OCI-LY1 (cell line): ENCODE results near the gene P2RX6.

ENCODE experiments used
- H2AFZ ChIP-seq: fragments of 200-600 bp; sonication (generic), shearing (Covaris generic); 2 replicates; pipeline ENCODE4 v1.6.0; 2014; ENCODE audit warnings: antibody characterized with exemption, mild to moderate bottlenecking, low read length
- H3F3A ChIP-seq: fragments of 200-600 bp; sonication (generic), shearing (Covaris generic); 2 replicates; pipeline ENCODE4 v1.6.0; 2014; ENCODE audit warnings: mild to moderate bottlenecking, antibody characterized with exemption, low read length, moderate library complexity; ENCODE audit not compliant: insufficient read depth
- H3K27ac ChIP-seq: fragments of 200-600 bp; sonication (generic); 2 replicates; pipeline ENCODE4 v1.5.1; 2014; ENCODE audit warnings: low read length, mixed run types, mild to moderate bottlenecking, low read depth; ENCODE audit not compliant: poor library complexity, severe bottlenecking
- H3K27me3 ChIP-seq: fragments of 200-600 bp; sonication (generic); 2 replicates; pipeline ENCODE4 v1.6.0; 2014; ENCODE audit warnings: antibody characterized with exemption, mild to moderate bottlenecking, low read length, moderate library complexity; ENCODE audit not compliant: insufficient read depth
- H3K36me3 ChIP-seq: fragments of 200-600 bp; sonication (generic); 2 replicates; pipeline ENCODE4 v1.6.1; 2014; ENCODE audit warnings: mild to moderate bottlenecking, antibody characterized with exemption, low read length, moderate library complexity, mixed read lengths; ENCODE audit not compliant: insufficient read depth
- H3K4me1 ChIP-seq: fragments of 200-600 bp; sonication (generic); 2 replicates; pipeline ENCODE4 v1.5.1; 2014; ENCODE audit warnings: mild to moderate bottlenecking, low read length, moderate library complexity; ENCODE audit not compliant: insufficient read depth, severe bottlenecking
- H3K4me2 ChIP-seq: fragments of 200-600 bp; sonication (generic), shearing (Covaris generic); 2 replicates; pipeline ENCODE4 v1.6.1; 2014; ENCODE audit warnings: low read length
- H3K4me3 ChIP-seq: fragments of 200-600 bp; sonication (generic); 2 replicates; pipeline ENCODE4 v1.5.1; 2014; ENCODE audit warnings: low read length, low read depth, mild to moderate bottlenecking, mixed read lengths; ENCODE audit not compliant: poor library complexity, severe bottlenecking
- H3K79me2 ChIP-seq: fragments of 200-600 bp; shearing (Covaris generic); 2 replicates; pipeline ENCODE4 v1.6.1; 2016; ENCODE audit warnings: mixed run types, low read length, mixed read lengths; ENCODE audit not compliant: insufficient read depth
- H3K9ac ChIP-seq: fragments of 200-600 bp; sonication (generic), shearing (Covaris generic); 2 replicates; pipeline ENCODE4 v1.6.1; 2014; ENCODE audit warnings: mild to moderate bottlenecking, low read length, mixed read lengths
- H3K9me2 ChIP-seq: fragments of 200-600 bp; sonication (generic), shearing (Covaris generic); 2 replicates; pipeline ENCODE4 v1.6.1; 2014; ENCODE audit warnings: low read depth, mild to moderate bottlenecking, low read length, mixed read lengths
- H3K9me3 ChIP-seq: fragments of 200-600 bp; shearing (Covaris generic); 2 replicates; pipeline ENCODE4 v1.6.1; 2014; ENCODE audit warnings: low read length, mixed read lengths
- H4K20me1 ChIP-seq: fragments of 200-600 bp; sonication (generic), shearing (Covaris generic); 2 replicates; pipeline ENCODE4 v1.6.0; 2016; ENCODE audit warnings: mild to moderate bottlenecking, low read length; ENCODE audit not compliant: insufficient read depth
- EZH2 ChIP-seq: fragments of 200-600 bp; sonication (generic), shearing (Covaris generic); IDR thresholded peaks from 2 replicates; pipeline ENCODE4 v1.8.0; 2017; ENCODE audit warnings: borderline replicate concordance, mixed run types, mild to moderate bottlenecking, antibody characterized with exemption, low read length, moderate library complexity, mixed read lengths
- TF ChIP-seq, protein P1 (sequence below): fragments of 200-600 bp; sonication (generic), shearing (Covaris generic); IDR thresholded peaks from 2 replicates; pipeline ENCODE4 v1.5.1; 2017; ENCODE audit warnings: mild to moderate bottlenecking, antibody characterized with exemption, low read length, moderate library complexity, mixed read lengths

P2RX6 gene

GRCh38 chr22:21030621-21031544 lies 15.9 kb downstream of the P2RX6 start:
- H3K27ac ChIP-seq: no peak overlapping the region
- H2AFZ ChIP-seq: no peak overlapping the region
- no peak overlapping the region for H3K4me3 ChIP-seq
- H3K36me3 ChIP-seq: no peaks in the 10 kb centered on the region
- H3K9me2 ChIP-seq: no peaks in the 10 kb centered on the region
- no peaks in the 10 kb centered on the region for H3F3A ChIP-seq
- no peaks in the 10 kb centered on the region for H3K9me3 ChIP-seq
- H3K4me1 ChIP-seq: no peaks in the 10 kb centered on the region
- H3K4me2 ChIP-seq: no peak overlapping the region
- H3K27me3 ChIP-seq: 0 out of 2 replicates have a peak, but pooled peaks cover 6% of the 10 kb centered on the region
- H4K20me1 ChIP-seq: no peaks in the 10 kb centered on the region
- H3K79me2 ChIP-seq: no peaks in the 10 kb centered on the region
- TF ChIP-seq, protein P1, sequence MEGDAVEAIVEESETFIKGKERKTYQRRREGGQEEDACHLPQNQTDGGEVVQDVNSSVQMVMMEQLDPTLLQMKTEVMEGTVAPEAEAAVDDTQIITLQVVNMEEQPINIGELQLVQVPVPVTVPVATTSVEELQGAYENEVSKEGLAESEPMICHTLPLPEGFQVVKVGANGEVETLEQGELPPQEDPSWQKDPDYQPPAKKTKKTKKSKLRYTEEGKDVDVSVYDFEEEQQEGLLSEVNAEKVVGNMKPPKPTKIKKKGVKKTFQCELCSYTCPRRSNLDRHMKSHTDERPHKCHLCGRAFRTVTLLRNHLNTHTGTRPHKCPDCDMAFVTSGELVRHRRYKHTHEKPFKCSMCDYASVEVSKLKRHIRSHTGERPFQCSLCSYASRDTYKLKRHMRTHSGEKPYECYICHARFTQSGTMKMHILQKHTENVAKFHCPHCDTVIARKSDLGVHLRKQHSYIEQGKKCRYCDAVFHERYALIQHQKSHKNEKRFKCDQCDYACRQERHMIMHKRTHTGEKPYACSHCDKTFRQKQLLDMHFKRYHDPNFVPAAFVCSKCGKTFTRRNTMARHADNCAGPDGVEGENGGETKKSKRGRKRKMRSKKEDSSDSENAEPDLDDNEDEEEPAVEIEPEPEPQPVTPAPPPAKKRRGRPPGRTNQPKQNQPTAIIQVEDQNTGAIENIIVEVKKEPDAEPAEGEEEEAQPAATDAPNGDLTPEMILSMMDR: no peak
- TF ChIP-seq EZH2: no peak
- no peak overlapping the region for H3K9ac ChIP-seq

DNA sequence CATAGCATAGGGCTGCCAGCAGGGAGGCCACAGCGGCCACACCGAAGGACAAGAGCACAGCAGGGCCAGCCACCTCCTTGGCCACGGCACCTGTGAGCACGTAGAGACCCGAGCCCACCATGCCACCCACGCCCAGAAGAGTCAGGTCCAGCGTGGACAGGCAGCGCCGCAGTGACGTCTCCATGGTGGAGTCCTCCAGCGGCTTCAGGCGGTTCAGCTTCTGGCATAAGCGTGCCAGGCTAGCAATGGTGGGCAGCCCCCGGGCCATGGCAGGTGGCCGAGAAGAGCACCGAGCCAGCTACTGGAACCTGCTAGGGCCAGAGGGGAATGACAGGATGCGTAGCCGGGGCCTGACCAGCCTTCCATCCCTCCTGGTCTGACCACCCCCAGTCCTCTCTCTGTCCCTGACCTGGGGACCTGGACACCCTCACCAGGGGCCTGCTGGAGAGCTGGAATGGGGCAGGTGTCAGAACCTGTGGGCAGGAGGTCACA lies 16.6 kb downstream of the P2RX6 start:
- Histone ChIP-seq H3K36me3 (no peaks in the 10 kb centered on the region), H2AFZ (no peak overlapping the region), H3K9me2 (no peaks in the 10 kb centered on the region), H3F3A (no peaks in the 10 kb centered on the region), H4K20me1 (no peaks in the 10 kb centered on the region), H3K9me3 (no peaks in the 10 kb centered on the region), H3K9ac (no peak overlapping the region), H3K4me1 (no peaks in the 10 kb centered on the region), H3K4me2 (no peak overlapping the region), H3K4me3 (no peak overlapping the region), H3K27me3 (0 out of 2 replicates have a peak, but pooled peaks cover 6% of the 10 kb centered on the region), H3K27ac (no peak overlapping the region), H3K79me2 (no peaks in the 10 kb centered on the region)
- TF ChIP-seq, protein P1: no peak
- no peak for TF ChIP-seq EZH2

DNA sequence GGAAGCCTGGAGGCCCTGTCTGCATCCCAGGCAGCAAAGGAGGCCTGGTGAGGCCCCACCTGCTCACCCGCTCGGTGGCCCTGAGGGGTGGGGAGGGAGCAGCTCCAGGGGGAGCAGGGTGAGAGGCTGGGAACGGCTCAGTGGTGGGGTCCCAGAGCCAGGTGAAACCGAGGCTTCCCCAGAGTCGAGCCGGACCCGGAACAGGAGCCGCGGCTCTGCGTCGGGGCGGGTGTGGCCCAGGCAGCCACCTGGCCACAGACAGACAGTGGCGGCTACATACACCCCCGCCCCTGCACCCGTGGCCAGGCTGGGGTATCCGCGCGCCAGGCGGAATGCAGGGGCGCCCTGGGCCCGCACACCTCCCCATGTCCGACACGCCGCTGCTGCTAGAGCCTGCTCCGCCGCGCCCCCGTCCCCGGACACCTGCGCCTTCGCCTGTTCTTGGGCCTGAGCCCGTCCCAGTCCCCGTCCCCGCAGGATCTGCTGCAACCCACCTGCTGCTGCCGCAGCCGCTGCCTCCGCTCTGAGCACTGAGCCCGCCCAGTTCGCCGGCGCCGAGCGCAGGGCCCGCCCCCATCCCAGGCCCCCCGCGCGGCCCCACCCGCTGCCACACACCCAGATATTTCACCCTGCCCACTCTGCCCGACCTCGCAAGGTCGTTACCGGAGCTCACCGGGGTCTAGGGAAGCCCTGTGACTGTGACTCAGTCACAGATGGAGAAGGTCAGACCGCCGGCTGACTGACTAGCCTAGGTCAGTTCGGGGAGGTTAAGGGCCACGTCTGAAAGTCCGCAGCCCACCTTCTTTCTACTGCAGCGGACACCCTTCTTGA lies 17.3 kb downstream of the P2RX6 start, which contains the start of gene SLC7A4:
SLC7A4 (minus strand) TSS at position 525 of the 831 bp plus-strand sequence. CDS start 749 bp downstream, outside the sequence.
- H3F3A ChIP-seq: no peaks in the 10 kb centered on the region
- no peaks in the 10 kb centered on the region for H4K20me1 ChIP-seq
- no peak within 1 kb of the TSS for H3K9ac ChIP-seq
- H3K4me3 ChIP-seq: no peak within 1 kb of the TSS
- no peak for TF ChIP-seq EZH2
- TF ChIP-seq, protein P1: no peak
- H3K9me2 ChIP-seq: no peaks in the 10 kb centered on the region
- H2AFZ ChIP-seq: no peak within 1 kb of the TSS
- H3K36me3 ChIP-seq: no peaks in the 10 kb centered on the region
- no peaks in the 10 kb centered on the region for H3K4me1 ChIP-seq
- no peaks in the 10 kb centered on the region for H3K79me2 ChIP-seq
- H3K27me3 ChIP-seq: 0 out of 2 replicates have a peak, but pooled peaks cover 6% of the 10 kb centered on the region
- no peak within 1 kb of the TSS for H3K4me2 ChIP-seq
- H3K27ac ChIP-seq: no peak within 1 kb of the TSS
- no peaks in the 10 kb centered on the region for H3K9me3 ChIP-seq
